HG02938 (cell line): Measurements from ENCODE around the gene BOLL.
"Not testable (repeated sequence)": the region's sequence is repeated elsewhere in the genome, so short reads cannot be mapped to it uniquely, and the experiment has no call there.

Experiments used
- ATAC-seq: cut with Tn5 transposase; IDR thresholded peaks from one replicate; pipeline ENCODE4 v1.9.1; 2021; ENCODE audit warnings: mild to moderate bottlenecking, moderate library complexity; ENCODE audit not compliant: unreplicated experiment

The BOLL gene

GRCh38 chr2:197799068-197799467 is 13.9 kb upstream of the BOLL start:
- no peak for ATAC-seq

GRCh38 chr2:197798187-197798586 is 13.1 kb upstream of the BOLL start:
- no peak for ATAC-seq

GRCh38 chr2:197795277-197795676 is 10.2 kb upstream of the BOLL start:
- ATAC-seq, result no peak

GRCh38 chr2:197793456-197793855 is 8.3 kb upstream of the BOLL start:
- ATAC-seq, result no peak

GRCh38 chr2:197786010-197786877 is 1.1 kb upstream of the BOLL start:
- peak; percentile 50 for ATAC-seq

- no peak for ATAC-seq
Observed at GRCh38 chr2:197782126-197782525, 3.0 kb downstream of the BOLL start.

- no peak for ATAC-seq
Observed at GRCh38 chr2:197779261-197779660, 5.9 kb downstream of the BOLL start.

- ATAC-seq, result no peak
Observed at GRCh38 chr2:197777823-197778407, 7.2 kb downstream of the BOLL start.

- ATAC-seq, result no peak
Observed at GRCh38 chr2:197760293-197760657, 24.8 kb downstream of the BOLL start.

GRCh38 chr2:197759625-197760292 is 25.4 kb downstream of the BOLL start:
- no peak for ATAC-seq

GRCh38 chr2:197759013-197759412 is 26.1 kb downstream of the BOLL start:
- no peak for ATAC-seq

- no peak for ATAC-seq
Observed at GRCh38 chr2:197740200-197740599, 44.9 kb downstream of the BOLL start.

GRCh38 chr2:197728555-197729544 is 56.3 kb downstream of the BOLL start:
- ATAC-seq, result not testable (repeated sequence)

- ATAC-seq, result no peak
Observed at GRCh38 chr2:197727011-197727410, 58.1 kb downstream of the BOLL start.

- no peak for ATAC-seq
Observed at GRCh38 chr2:197717863-197718262, 67.3 kb downstream of the BOLL start.

- no peak for ATAC-seq
Observed at GRCh38 chr2:197713271-197713670, 71.8 kb downstream of the BOLL start.

GRCh38 chr2:197711578-197711977 is 73.5 kb downstream of the BOLL start:
- ATAC-seq, result no peak

GRCh38 chr2:197710424-197711042 is 74.6 kb downstream of the BOLL start:
- peak; percentile 90 for ATAC-seq

GRCh38 chr2:197709140-197709539 is 76.0 kb downstream of the BOLL start:
- not testable (repeated sequence) for ATAC-seq

- ATAC-seq, result no peak
Observed at GRCh38 chr2:197708331-197708730, 76.8 kb downstream of the BOLL start.
